Activated naive CD8-positive, alpha-beta T cell (primary cell): Measurements from ENCODE around the gene DSCAML1.

Experiments used
- H3K27ac Mint-ChIP-seq: one replicate; pipeline ENCODE4 v1.8.0; 2021; ENCODE audit warnings: mixed read lengths
- H3K27me3 Mint-ChIP-seq: one replicate; pipeline ENCODE4 v1.8.0; 2021; ENCODE audit warnings: mixed read lengths
- H3K36me3 Mint-ChIP-seq: one replicate; pipeline ENCODE4 v1.8.0; 2021; ENCODE audit warnings: mixed read lengths
- H3K4me1 Mint-ChIP-seq: one replicate; pipeline ENCODE4 v1.8.0; 2021; ENCODE audit warnings: low read depth, mixed read lengths
- H3K4me3 Mint-ChIP-seq: one replicate; pipeline ENCODE4 v1.8.0; 2021; ENCODE audit warnings: mild to moderate bottlenecking, mixed read lengths
- H3K9me3 Mint-ChIP-seq: one replicate; pipeline ENCODE4 v1.8.0; 2021; ENCODE audit warnings: low read depth, mixed read lengths

DSCAML1 gene

GRCh38 chr11:117587416-117587815, 209.6 kb downstream of the DSCAML1 start:
- Mint-ChIP-seq H3K9me3 (no peaks in the 10 kb centered on the region), H3K4me1 (no peaks in the 10 kb centered on the region), H3K36me3 (no peaks in the 10 kb centered on the region), H3K4me3 (no peak overlapping the region), H3K27ac (no peak overlapping the region), H3K27me3 (no peaks in the 10 kb centered on the region)

GRCh38 chr11:117586392-117586791, 210.6 kb downstream of the DSCAML1 start:
- peaks cover 3% of the 10 kb centered on the region for H3K27me3 Mint-ChIP-seq
- no peaks in the 10 kb centered on the region for H3K4me1 Mint-ChIP-seq
- H3K9me3 Mint-ChIP-seq = no peaks in the 10 kb centered on the region

GRCh38 chr11:117585631-117586030, 211.4 kb downstream of the DSCAML1 start:
- Mint-ChIP-seq H3K4me3 (no peak overlapping the region), H3K27me3 (peaks cover 4% of the 10 kb centered on the region), H3K36me3 (no peaks in the 10 kb centered on the region), H3K4me1 (no peaks in the 10 kb centered on the region), H3K9me3 (no peaks in the 10 kb centered on the region), H3K27ac (no peak overlapping the region)

More at GRCh38 chr11:117586392-117586791, 210.6 kb downstream of the DSCAML1 start:
- Mint-ChIP-seq H3K27ac (no peak overlapping the region), H3K4me3 (no peak overlapping the region), H3K36me3 (no peaks in the 10 kb centered on the region)

GRCh38 chr11:117584056-117584830, 212.8 kb downstream of the DSCAML1 start:
- H3K9me3 Mint-ChIP-seq = no peaks in the 10 kb centered on the region
- no peaks in the 10 kb centered on the region for H3K4me1 Mint-ChIP-seq

GRCh38 chr11:117583063-117583801, 213.8 kb downstream of the DSCAML1 start:
- H3K36me3 Mint-ChIP-seq = no peaks in the 10 kb centered on the region
- no peak overlapping the region for H3K27ac Mint-ChIP-seq
- H3K4me3 Mint-ChIP-seq = no peak overlapping the region
- no peaks in the 10 kb centered on the region for H3K4me1 Mint-ChIP-seq
- H3K9me3 Mint-ChIP-seq = no peaks in the 10 kb centered on the region
- H3K27me3 Mint-ChIP-seq = peaks cover 9% of the 10 kb centered on the region

More at GRCh38 chr11:117584056-117584830, 212.8 kb downstream of the DSCAML1 start:
- Mint-ChIP-seq H3K27me3 (peaks cover 5% of the 10 kb centered on the region), H3K36me3 (no peaks in the 10 kb centered on the region), H3K4me3 (no peak overlapping the region), H3K27ac (no peak overlapping the region)

GRCh38 chr11:117582433-117582832, 214.6 kb downstream of the DSCAML1 start:
- H3K27ac Mint-ChIP-seq = no peak overlapping the region
- H3K9me3 Mint-ChIP-seq = no peaks in the 10 kb centered on the region
- H3K4me3 Mint-ChIP-seq = no peak overlapping the region
- H3K36me3 Mint-ChIP-seq = no peaks in the 10 kb centered on the region
- no peaks in the 10 kb centered on the region for H3K4me1 Mint-ChIP-seq
- peaks cover 9% of the 10 kb centered on the region for H3K27me3 Mint-ChIP-seq

- Mint-ChIP-seq H3K36me3 (no peaks in the 10 kb centered on the region), H3K4me3 (no peak overlapping the region), H3K4me1 (no peaks in the 10 kb centered on the region), H3K27ac (no peak overlapping the region), H3K9me3 (no peaks in the 10 kb centered on the region), H3K27me3 (peaks cover 9% of the 10 kb centered on the region)
Measured at GRCh38 chr11:117580866-117581265, 216.2 kb downstream of the DSCAML1 start.

- no peaks in the 10 kb centered on the region for H3K4me1 Mint-ChIP-seq
- no peak overlapping the region for H3K4me3 Mint-ChIP-seq
- H3K36me3 Mint-ChIP-seq = no peaks in the 10 kb centered on the region
- no peak overlapping the region for H3K27ac Mint-ChIP-seq
- H3K27me3 Mint-ChIP-seq = peaks cover 9% of the 10 kb centered on the region
- H3K9me3 Mint-ChIP-seq = no peaks in the 10 kb centered on the region
Measured at GRCh38 chr11:117579161-117579560, 217.9 kb downstream of the DSCAML1 start.

- no peaks in the 10 kb centered on the region for H3K36me3 Mint-ChIP-seq
- peaks cover 6% of the 10 kb centered on the region for H3K27me3 Mint-ChIP-seq
- H3K9me3 Mint-ChIP-seq = no peaks in the 10 kb centered on the region
- H3K4me1 Mint-ChIP-seq = no peaks in the 10 kb centered on the region
- H3K27ac Mint-ChIP-seq = no peak overlapping the region
- H3K4me3 Mint-ChIP-seq = no peak overlapping the region
Measured at GRCh38 chr11:117575856-117576255, 221.2 kb downstream of the DSCAML1 start.

- Mint-ChIP-seq H3K27ac (no peak overlapping the region), H3K4me3 (no peak overlapping the region), H3K4me1 (no peaks in the 10 kb centered on the region), H3K9me3 (no peaks in the 10 kb centered on the region), H3K27me3 (peaks cover 3% of the 10 kb centered on the region), H3K36me3 (no peaks in the 10 kb centered on the region)
Measured at GRCh38 chr11:117574551-117574950, 222.5 kb downstream of the DSCAML1 start.

- Mint-ChIP-seq H3K27me3 (no peaks in the 10 kb centered on the region), H3K27ac (no peak overlapping the region), H3K36me3 (no peaks in the 10 kb centered on the region), H3K4me1 (no peaks in the 10 kb centered on the region), H3K4me3 (no peak overlapping the region), H3K9me3 (no peaks in the 10 kb centered on the region)
Measured at GRCh38 chr11:117573326-117573725, 223.7 kb downstream of the DSCAML1 start.

GRCh38 chr11:117572671-117573070, 224.3 kb downstream of the DSCAML1 start:
- Mint-ChIP-seq H3K4me3 (no peak overlapping the region), H3K27me3 (no peaks in the 10 kb centered on the region), H3K4me1 (no peaks in the 10 kb centered on the region), H3K36me3 (no peaks in the 10 kb centered on the region), H3K9me3 (no peaks in the 10 kb centered on the region), H3K27ac (no peak overlapping the region)

- Mint-ChIP-seq H3K27ac (no peak overlapping the region), H3K27me3 (no peaks in the 10 kb centered on the region), H3K36me3 (no peaks in the 10 kb centered on the region), H3K9me3 (no peaks in the 10 kb centered on the region), H3K4me3 (no peak overlapping the region), H3K4me1 (no peaks in the 10 kb centered on the region)
Measured at GRCh38 chr11:117572129-117572528, 224.9 kb downstream of the DSCAML1 start.

GRCh38 chr11:117570701-117571100, 226.3 kb downstream of the DSCAML1 start:
- Mint-ChIP-seq H3K27me3 (no peaks in the 10 kb centered on the region), H3K4me3 (no peak overlapping the region), H3K9me3 (no peaks in the 10 kb centered on the region), H3K4me1 (no peaks in the 10 kb centered on the region), H3K27ac (no peak overlapping the region), H3K36me3 (no peaks in the 10 kb centered on the region)

- H3K4me3 Mint-ChIP-seq = no peak overlapping the region
- H3K4me1 Mint-ChIP-seq = no peaks in the 10 kb centered on the region
- no peaks in the 10 kb centered on the region for H3K9me3 Mint-ChIP-seq
- peaks cover 2% of the 10 kb centered on the region for H3K27me3 Mint-ChIP-seq
- H3K27ac Mint-ChIP-seq = no peak overlapping the region
- H3K36me3 Mint-ChIP-seq = no peaks in the 10 kb centered on the region
Measured at GRCh38 chr11:117569911-117570310, 227.1 kb downstream of the DSCAML1 start.
